Chondrocyte (in vitro differentiated cells): ENCODE results near the gene TRPM4. TPM values are rescaled to one million over a fixed set of nuclear protein-coding genes. Genes with fewer than 3 reads are reported as not detected.

Experiments used
- DNase-seq: peaks from one replicate; pipeline ENCODE4 v3.0.0; 2021; ENCODE audit warnings: mixed read lengths, low spot score
- H3K27ac Mint-ChIP-seq: one replicate; pipeline ENCODE4 v1.8.0; 2021; ENCODE audit warnings: mild to moderate bottlenecking, moderate library complexity, mixed read lengths; ENCODE audit not compliant: unreplicated experiment
- H3K27me3 Mint-ChIP-seq: 2 replicates; pipeline ENCODE4 v1.8.0; 2021; ENCODE audit warnings: low read depth, mixed read lengths
- H3K36me3 Mint-ChIP-seq: 2 replicates; pipeline ENCODE4 v1.8.0; 2021; ENCODE audit warnings: low read depth, mixed read lengths
- H3K4me1 Mint-ChIP-seq: 2 replicates; pipeline ENCODE4 v1.8.0; 2021; ENCODE audit warnings: low read depth, mild to moderate bottlenecking, mixed read lengths
- H3K4me3 Mint-ChIP-seq: one replicate; pipeline ENCODE4 v1.8.0; 2021; ENCODE audit warnings: mild to moderate bottlenecking, moderate library complexity, mixed read lengths; ENCODE audit not compliant: unreplicated experiment
- H3K9me3 Mint-ChIP-seq: 2 replicates; pipeline ENCODE4 v1.8.0; 2021; ENCODE audit warnings: low read depth, mixed read lengths
- CTCF ChIP-seq: fragments of 200-600 bp; sonication (generic); IDR thresholded peaks from 2 replicates; pipeline ENCODE4 v1.5.0; 2021; ENCODE audit warnings: antibody characterized with exemption, mild to moderate bottlenecking, moderate library complexity
- total RNA-seq: library from RNA; stranded (reverse); gene quantifications from 3 replicates; pipeline ENCODE4 v1.2.1, GENCODE V29; 2021

The TRPM4 gene
- total RNA-seq, 1 donor from 2014 or later = 50.2 TPM

GRCh38 chr19:49244256-49244655, 86.7 kb downstream of the TRPM4 start:
- TF ChIP-seq CTCF = no peak
- no peak overlapping the region for H3K27ac Mint-ChIP-seq
- peaks cover 3% of the 10 kb centered on the region for H3K36me3 Mint-ChIP-seq
- no peak overlapping the region for H3K4me3 Mint-ChIP-seq
- H3K9me3 Mint-ChIP-seq = no peaks in the 10 kb centered on the region
- H3K4me1 Mint-ChIP-seq = no peaks in the 10 kb centered on the region
- no peaks in the 10 kb centered on the region for H3K27me3 Mint-ChIP-seq
- no peak for DNase-seq

DNA sequence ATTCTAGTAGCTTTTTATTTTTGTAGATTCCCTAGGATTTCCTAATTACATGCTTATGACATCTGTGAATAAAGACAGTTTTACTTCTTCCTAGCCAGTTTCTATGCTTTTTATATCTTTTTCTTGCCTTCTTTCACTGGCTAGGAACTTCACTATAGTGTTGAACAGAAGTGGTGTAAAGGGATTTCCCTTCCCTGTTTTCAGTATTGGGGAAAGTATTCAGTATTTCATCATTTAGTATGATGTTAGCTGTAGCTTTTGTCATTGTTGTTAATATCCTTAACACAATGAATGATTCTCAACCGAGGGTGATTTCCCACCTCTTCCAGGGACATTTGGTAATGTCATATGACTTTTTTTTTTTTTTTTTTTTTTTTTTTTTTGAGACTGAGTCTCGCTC, 90.1 kb downstream of the TRPM4 start:
- H3K27me3 Mint-ChIP-seq = peaks cover 5% of the 10 kb centered on the region
- no peaks in the 10 kb centered on the region for H3K4me1 Mint-ChIP-seq
- no peak overlapping the region for H3K27ac Mint-ChIP-seq
- DNase-seq = no peak
- H3K4me3 Mint-ChIP-seq = no peak overlapping the region
- peaks cover 4% of the 10 kb centered on the region for H3K9me3 Mint-ChIP-seq
- TF ChIP-seq CTCF = no peak
- H3K36me3 Mint-ChIP-seq = peaks cover 10% of the 10 kb centered on the region

DNA sequence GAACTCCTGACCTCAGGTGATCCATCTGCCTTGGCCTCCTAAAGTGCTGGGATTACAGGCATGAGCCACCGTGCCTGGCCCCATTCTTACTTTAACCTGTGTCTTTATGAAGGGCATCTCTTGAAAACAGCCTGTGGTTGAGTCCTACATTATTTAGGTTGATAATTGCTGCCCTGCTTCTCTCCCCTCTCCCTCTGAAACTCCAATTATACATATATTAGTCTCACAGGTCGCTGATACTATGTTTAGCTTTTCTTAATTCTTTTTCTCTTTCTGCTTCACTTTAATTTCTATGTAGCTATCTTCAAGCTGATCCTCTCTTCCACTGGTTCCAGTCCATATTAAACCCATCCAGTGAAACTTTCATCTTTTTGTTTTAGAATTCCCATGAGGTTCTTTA, 92.3 kb downstream of the TRPM4 start:
- Mint-ChIP-seq H3K27me3 (peaks cover 5% of the 10 kb centered on the region), H3K4me3 (no peak overlapping the region), H3K27ac (no peak overlapping the region), H3K36me3 (peaks cover 10% of the 10 kb centered on the region), H3K9me3 (peaks cover 4% of the 10 kb centered on the region), H3K4me1 (no peaks in the 10 kb centered on the region)
- TF ChIP-seq CTCF = no peak
- DNase-seq = no peak

- no peaks in the 10 kb centered on the region for H3K4me1 Mint-ChIP-seq
- TF ChIP-seq CTCF = no peak
- peaks cover 23% of the 10 kb centered on the region for H3K9me3 Mint-ChIP-seq
- H3K27ac Mint-ChIP-seq = no peak overlapping the region
- H3K4me3 Mint-ChIP-seq = no peak overlapping the region
- no peak for DNase-seq
- peaks cover 16% of the 10 kb centered on the region for H3K36me3 Mint-ChIP-seq
- H3K27me3 Mint-ChIP-seq = peaks cover 8% of the 10 kb centered on the region
Observed at GRCh38 chr19:49255674-49256073, 98.1 kb downstream of the TRPM4 start.

DNA sequence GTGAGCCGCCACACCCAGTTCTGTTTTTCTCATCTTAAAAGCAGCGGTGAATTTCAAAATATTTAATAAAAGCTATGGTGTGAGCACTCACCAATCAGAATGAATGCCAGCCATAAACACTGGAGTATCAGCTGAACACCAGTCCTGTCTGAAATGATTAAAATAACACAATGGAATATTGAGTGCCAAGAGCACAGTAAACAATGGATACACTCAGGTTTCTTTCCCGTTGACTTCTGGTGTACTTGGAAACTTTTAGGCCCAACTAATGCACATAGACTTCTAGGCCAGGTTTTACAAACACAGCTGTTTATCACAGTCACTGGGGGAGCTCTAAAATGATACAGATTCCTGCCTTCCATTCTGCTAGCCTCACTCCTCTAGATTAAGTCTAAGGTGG, 99.1 kb downstream of the TRPM4 start:
- H3K4me1 Mint-ChIP-seq = no peaks in the 10 kb centered on the region
- H3K27me3 Mint-ChIP-seq = peaks cover 10% of the 10 kb centered on the region
- peaks cover 24% of the 10 kb centered on the region for H3K9me3 Mint-ChIP-seq
- H3K4me3 Mint-ChIP-seq = no peak overlapping the region
- no peak overlapping the region for H3K27ac Mint-ChIP-seq
- DNase-seq = no peak
- H3K36me3 Mint-ChIP-seq = peaks cover 16% of the 10 kb centered on the region
- no peak for TF ChIP-seq CTCF

Other genes starting within 250 kb of the TRPM4 start
- gene DHDH, start 224.1 kb upstream of the TRPM4 start, total RNA-seq = not detected in 3 replicates
- 161 to 167 TPM (median 165 TPM) in 3 replicates for gene BAX, start 202.9 kb upstream of the TRPM4 start, total RNA-seq
- 1,722 to 4,533 TPM (median 1,892 TPM) in 3 replicates for gene FTL, start 192.5 kb upstream of the TRPM4 start, total RNA-seq
- gene GYS1, start 164.5 kb upstream of the TRPM4 start, total RNA-seq = 43.4 to 51.1 TPM (median 49.1 TPM) in 3 replicates
- gene RUVBL2, start 163.9 kb upstream of the TRPM4 start, total RNA-seq = 45.3 to 72.5 TPM (median 47.7 TPM) in 3 replicates
- gene LHB, start 140.7 kb upstream of the TRPM4 start, total RNA-seq = not detected in 3 replicates
- not detected in 3 replicates for gene CGB3, start 133.5 kb upstream of the TRPM4 start, total RNA-seq
- 0.56 TPM in 1 of 3 replicates, not detected in the others for gene CGB2, start 125.9 kb upstream of the TRPM4 start, total RNA-seq
- gene CGB1, start 120.9 kb upstream of the TRPM4 start, total RNA-seq = 0.92 TPM in 1 of 3 replicates, not detected in the others
- 1.6 TPM in 1 of 3 replicates, not detected in the others for gene CGB5, start 113.9 kb upstream of the TRPM4 start, total RNA-seq
- gene CGB8, start 108.7 kb upstream of the TRPM4 start, total RNA-seq = 1.7 to 3.1 TPM (median 2.4 TPM) in 3 replicates
- gene CGB7, start 100.0 kb upstream of the TRPM4 start, total RNA-seq = 0.52 to 0.85 TPM in 2 of 3 replicates, not detected in the other
- gene NTF4, start 93.0 kb upstream of the TRPM4 start, total RNA-seq = 1.1 to 1.6 TPM in 2 of 3 replicates, not detected in the other
- gene KCNA7, start 85.1 kb upstream of the TRPM4 start, total RNA-seq = 0.12 TPM in 1 of 3 replicates, not detected in the others
- gene SNRNP70, start 72.3 kb upstream of the TRPM4 start, total RNA-seq = 151 to 218 TPM (median 163 TPM) in 3 replicates
- 12.7 to 14.3 TPM (median 13.9 TPM) in 3 replicates for gene LIN7B, start 43.4 kb upstream of the TRPM4 start, total RNA-seq
- 1.1 to 1.7 TPM (median 1.6 TPM) in 3 replicates for gene C19orf73, start 38.6 kb upstream of the TRPM4 start, total RNA-seq
- 12.7 to 14.4 TPM (median 13.9 TPM) in 3 replicates for gene PPFIA3, start 38.2 kb upstream of the TRPM4 start, total RNA-seq
- gene HRC, start 2.4 kb upstream of the TRPM4 start, total RNA-seq = not detected in 3 replicates
- 3.5 to 5.2 TPM (median 3.5 TPM) in 3 replicates for gene SLC6A16, start 167.4 kb downstream of the TRPM4 start, total RNA-seq
- gene CD37, start 177.6 kb downstream of the TRPM4 start, total RNA-seq = not detected in 3 replicates
- 49.6 to 63.8 TPM (median 62.6 TPM) in 3 replicates for gene TEAD2, start 204.6 kb downstream of the TRPM4 start, total RNA-seq
- gene DKKL1, start 206.1 kb downstream of the TRPM4 start, total RNA-seq = 1.5 to 2.4 TPM (median 2.1 TPM) in 3 replicates
- gene KASH5, start 230.5 kb downstream of the TRPM4 start, total RNA-seq = not detected in 3 replicates